GM21360 (cell line): Measurements from ENCODE around the gene ATP6V0A1.
"Not testable (repeated sequence)": the region's sequence is repeated elsewhere in the genome, so short reads cannot be mapped to it uniquely, and the experiment has no call there.

Experiments used
- ATAC-seq: cut with Tn5 transposase; IDR thresholded peaks from one replicate; pipeline ENCODE4 v1.9.1; 2021; ENCODE audit warnings: mild to moderate bottlenecking, moderate library complexity; ENCODE audit not compliant: unreplicated experiment

Gene ATP6V0A1

GRCh38 chr17:42458497-42459255, at the start of gene ATP6V0A1:
ATP6V0A1 (plus strand) TSS chr17:42458878; CDS start chr17:42460895, 2,017 bp downstream.
- ATAC-seq: peak; percentile 75

- no peak for ATAC-seq
Observed at GRCh38 chr17:42409523-42410318, 49.0 kb upstream of the ATP6V0A1 start.

GRCh38 chr17:42410319-42410685, 48.4 kb upstream of the ATP6V0A1 start:
- no peak for ATAC-seq

GRCh38 chr17:42411361-42411760, 47.3 kb upstream of the ATP6V0A1 start:
- ATAC-seq: no peak

- no peak for ATAC-seq
Observed at GRCh38 chr17:42411905-42412679, 46.6 kb upstream of the ATP6V0A1 start.

GRCh38 chr17:42413464-42414040, 45.1 kb upstream of the ATP6V0A1 start:
- no peak for ATAC-seq

DNA sequence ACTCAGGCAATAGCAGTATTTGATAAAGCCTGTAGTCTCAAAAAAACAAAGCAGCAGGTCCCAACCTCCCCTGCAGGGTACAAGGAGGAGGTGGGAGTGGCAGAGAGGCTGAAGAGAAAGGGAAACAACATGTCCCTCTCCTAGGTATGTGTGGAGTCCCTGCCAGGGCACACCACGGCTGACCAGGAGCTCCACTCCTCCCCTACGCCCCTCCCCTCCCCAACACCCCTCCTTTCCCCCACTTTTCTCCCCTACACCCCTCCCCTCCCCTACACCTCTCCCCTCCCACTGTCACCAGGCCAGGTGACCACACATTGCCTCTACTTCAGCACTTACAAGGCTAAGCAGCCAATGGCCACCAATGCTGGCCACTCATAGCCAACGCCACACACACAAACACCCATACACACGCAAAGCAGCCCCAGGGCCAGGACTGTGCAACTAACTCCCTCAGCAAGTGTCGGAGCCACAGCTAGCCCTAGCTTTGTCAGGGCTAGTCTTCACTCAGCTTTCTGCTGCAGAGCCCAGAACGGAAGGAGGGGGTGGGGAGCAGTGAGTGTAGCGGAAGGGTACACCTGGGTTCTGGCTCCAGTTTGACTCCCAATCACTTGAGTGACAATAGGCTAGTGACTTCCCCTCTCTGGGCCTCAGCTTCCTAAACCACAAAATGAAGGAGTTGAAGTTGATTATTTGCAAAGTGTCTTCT, 43.8 kb upstream of the ATP6V0A1 start:
- no peak for ATAC-seq

DNA sequence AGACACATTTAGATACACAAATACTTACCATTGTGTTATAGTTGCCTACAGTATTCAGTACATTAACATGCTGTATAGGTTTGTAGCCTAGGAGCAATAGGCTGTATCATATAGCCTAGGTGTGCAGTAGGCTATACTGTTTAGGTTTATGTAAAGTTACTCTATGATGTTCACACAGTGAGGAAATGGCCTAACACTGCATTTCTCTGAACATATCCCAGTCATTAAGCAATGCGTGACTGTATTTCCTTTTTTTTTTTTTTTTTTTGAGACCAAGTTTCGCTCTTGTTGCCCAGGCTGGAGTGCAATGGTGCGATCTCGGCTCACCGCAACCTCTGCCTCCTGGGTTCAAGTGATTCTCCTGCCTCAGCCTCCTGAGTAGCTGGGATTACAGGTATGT, 40.7 kb upstream of the ATP6V0A1 start:
- ATAC-seq: not testable (repeated sequence)

DNA sequence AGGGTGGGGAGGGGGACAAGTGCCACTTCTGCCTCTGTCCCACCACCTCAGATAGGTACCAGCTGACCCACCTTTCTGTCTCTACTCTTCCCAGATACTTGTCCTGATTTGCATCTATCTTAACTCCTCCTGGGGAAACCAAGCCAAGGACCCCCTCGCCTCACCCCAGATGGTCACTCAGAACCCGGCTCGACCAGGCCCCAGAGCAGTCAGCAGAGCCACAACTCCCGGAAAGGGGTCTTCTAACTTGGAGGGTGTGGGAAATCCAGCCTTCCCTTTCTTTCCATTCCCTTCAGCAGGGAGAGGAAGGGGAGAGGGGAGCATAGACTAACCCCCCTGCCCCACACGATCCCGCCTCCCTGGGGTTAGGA, 37.6 kb upstream of the ATP6V0A1 start:
- no peak for ATAC-seq

DNA sequence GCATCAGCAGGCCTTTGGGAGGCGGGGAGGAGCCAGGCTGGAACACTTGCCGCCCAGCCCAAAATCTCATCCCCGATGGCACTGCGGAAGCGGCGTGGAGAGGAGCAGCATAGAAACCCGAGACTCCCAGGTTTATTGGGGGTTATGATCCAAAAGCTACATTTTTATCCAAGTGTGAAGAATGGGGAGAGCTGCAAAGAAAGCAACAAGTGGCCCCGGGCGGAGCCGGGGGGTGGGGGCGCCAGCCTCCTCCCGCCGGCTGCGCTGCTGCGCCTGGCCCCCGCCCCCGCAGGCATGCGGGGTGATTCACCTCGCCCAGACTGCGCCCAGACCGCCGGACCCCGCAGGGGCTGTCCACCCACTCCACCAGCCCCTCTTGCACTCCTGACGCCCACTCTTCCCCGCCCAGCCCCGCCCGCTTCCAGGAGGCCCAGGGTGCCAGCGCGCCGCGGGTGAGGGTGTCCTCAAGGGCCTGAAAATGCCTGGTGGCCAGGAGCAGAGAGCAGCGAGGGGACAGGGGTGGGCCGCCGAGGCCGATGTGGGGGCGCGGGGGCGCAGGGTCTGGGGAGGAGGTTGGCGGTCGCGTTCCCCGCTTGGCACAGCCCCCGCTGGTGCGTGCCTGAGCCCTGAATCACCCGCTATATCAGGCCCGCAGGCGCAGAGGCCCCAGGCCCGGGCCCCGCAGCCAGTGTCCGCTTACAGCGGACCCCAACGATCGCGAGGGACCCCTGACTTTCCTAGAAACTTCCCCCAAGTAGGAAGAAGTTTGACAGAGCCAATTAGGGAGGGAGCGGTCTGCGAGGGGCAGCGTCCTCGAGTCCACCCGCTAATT, 37.0 kb upstream of the ATP6V0A1 start:
- no peak for ATAC-seq

- no peak for ATAC-seq
Observed at GRCh38 chr17:42422412-42422957, 36.2 kb upstream of the ATP6V0A1 start.

GRCh38 chr17:42422958-42423712, 35.5 kb upstream of the ATP6V0A1 start, which contains the start of gene CAVIN1:
CAVIN1 (minus strand) TSS chr17:42423256; CDS start chr17:42423097, 159 bp downstream.
- no peak for ATAC-seq

DNA sequence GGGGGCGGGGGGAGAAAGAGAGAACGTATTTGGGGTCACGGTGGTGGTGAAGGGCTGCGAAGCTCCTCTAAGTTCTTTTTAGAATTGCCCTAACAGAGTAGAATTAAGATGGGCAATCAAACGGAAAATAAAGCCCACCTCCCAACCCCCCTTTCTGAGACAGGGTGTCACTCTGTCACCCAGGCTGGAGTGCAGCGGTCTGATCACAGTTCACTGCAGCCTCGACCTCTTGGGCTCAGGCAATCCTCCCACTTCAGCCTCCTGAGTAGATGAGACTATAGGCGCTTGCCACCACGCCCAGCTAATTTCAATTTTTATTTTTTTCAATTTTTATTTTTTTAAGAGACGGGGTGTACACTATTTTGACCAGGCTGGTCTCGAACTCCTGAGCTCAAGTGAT, 34.9 kb upstream of the ATP6V0A1 start:
- ATAC-seq: no peak

DNA sequence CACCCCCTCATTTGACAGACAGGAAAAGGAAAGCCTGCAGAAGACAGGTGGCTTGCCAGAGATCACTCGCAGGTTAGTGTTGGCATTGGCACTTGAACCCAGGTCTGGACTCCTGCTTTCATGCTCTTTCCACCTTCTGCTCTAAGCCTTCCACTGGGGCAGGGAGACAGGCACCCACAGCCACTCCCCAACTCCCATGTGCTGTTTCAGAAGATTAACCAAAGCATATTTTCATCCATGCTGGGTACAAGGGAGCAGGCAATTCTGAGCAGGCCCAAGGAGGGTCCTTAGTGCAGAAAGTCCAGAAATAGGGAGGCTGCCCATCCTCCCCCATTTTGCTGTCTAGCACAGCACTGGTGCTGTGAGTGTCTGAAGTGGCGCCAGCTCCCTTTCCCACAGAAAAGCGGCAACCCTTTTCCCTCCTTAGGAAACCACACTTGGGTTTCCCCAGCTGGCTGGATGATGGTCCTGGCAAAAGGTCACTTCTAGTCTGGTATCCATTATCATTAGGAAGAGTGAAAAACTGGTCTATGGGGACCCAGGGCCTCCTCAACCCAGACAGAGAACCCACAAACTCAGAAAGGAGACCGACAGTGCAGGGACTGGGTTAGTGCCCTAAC, 33.6 kb upstream of the ATP6V0A1 start:
- ATAC-seq: no peak

GRCh38 chr17:42428141-42428944, 30.3 kb upstream of the ATP6V0A1 start:
- no peak for ATAC-seq

GRCh38 chr17:42429726-42430447, 28.8 kb upstream of the ATP6V0A1 start:
- no peak for ATAC-seq

DNA sequence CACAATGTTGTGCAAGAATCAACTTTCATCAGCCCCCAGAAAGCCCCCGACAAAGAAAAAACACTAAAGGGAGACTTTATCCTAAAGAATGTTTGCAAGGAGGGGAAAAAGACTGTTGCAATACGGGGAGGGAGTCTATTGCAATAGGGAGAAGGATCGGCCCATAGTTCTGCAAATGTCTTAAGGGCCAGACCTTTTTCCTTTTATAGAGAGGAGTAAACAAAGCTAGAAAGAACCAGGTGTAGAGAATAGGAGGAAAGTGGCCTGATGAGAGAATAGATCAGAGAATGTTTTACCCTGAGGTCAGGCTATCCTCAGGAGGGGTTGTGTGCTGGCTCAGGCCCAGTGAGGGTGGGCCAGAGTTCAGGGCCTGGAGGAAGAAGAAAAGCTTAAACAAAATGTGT, 26.9 kb upstream of the ATP6V0A1 start:
- no peak for ATAC-seq
